22Rv1 (cell line): Measurements from ENCODE around the gene HSP90AB1.

ENCODE experiments used
- H3K27ac ChIP-seq: fragments of 450-650 bp; 2 replicates; pipeline ENCODE4 v1.5.1; 2017
- ZFX ChIP-seq: fragments of 450-650 bp; IDR thresholded peaks from 2 replicates; pipeline ENCODE4 v1.6.1; 2017; ENCODE audit warnings: antibody characterized with exemption, borderline replicate concordance
- TF ChIP-seq, protein P1 (sequence below): fragments of 450-650 bp; IDR thresholded peaks from 2 replicates; pipeline ENCODE4 v1.5.1; 2017; ENCODE audit warnings: mild to moderate bottlenecking

The HSP90AB1 gene

DNA sequence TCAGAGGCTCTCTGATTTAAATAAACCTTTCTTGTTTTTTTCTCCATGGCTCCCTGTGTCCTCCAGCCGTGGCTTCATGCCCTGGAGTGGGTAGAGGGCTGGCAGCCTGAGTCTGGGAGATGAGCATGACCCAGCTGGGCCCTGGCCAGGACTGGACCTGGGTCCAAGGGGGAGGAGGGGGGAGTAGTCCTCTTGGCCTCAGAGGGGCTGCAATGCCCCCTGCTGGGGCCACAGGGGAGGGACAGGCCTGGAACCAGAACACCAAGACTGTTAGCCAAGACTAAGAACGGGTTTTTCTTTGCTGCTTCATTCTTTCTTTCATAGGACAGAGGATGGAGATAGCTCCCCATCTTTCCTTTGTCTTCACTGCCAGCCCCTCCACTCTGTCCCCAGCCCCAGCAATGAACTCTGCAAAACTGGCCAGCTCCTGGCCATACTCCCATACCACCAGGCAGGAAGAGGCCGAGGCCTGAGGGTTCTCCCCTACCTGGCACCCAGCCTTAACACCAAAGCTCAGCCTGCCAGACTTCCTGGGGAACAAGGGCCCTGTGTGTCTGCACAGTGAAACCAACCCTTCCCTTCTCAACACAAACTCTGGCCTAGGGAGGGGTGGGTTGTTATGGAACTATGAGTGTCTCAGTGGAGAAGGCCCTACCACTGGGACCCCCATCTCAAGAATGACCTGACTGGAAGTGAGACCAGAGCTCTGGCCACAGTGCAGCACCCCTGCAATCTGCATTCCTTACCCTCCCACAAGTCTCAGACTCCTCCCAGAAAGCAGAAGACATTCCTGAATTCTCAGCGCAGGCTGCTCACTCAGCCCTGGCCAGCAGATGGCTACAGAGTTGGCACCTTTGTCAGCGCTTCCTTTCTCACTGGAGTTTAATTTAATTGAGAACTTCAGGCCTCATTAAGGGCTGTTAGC, 12.5 kb upstream of the HSP90AB1 start:
- H3K27ac ChIP-seq, result peak overlapping the region; percentile 5; the same call in 1 of the 2 replicates
- TF ChIP-seq, protein P1, sequence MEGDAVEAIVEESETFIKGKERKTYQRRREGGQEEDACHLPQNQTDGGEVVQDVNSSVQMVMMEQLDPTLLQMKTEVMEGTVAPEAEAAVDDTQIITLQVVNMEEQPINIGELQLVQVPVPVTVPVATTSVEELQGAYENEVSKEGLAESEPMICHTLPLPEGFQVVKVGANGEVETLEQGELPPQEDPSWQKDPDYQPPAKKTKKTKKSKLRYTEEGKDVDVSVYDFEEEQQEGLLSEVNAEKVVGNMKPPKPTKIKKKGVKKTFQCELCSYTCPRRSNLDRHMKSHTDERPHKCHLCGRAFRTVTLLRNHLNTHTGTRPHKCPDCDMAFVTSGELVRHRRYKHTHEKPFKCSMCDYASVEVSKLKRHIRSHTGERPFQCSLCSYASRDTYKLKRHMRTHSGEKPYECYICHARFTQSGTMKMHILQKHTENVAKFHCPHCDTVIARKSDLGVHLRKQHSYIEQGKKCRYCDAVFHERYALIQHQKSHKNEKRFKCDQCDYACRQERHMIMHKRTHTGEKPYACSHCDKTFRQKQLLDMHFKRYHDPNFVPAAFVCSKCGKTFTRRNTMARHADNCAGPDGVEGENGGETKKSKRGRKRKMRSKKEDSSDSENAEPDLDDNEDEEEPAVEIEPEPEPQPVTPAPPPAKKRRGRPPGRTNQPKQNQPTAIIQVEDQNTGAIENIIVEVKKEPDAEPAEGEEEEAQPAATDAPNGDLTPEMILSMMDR, result peak; percentile 71
- TF ChIP-seq ZFX, result no peak

DNA sequence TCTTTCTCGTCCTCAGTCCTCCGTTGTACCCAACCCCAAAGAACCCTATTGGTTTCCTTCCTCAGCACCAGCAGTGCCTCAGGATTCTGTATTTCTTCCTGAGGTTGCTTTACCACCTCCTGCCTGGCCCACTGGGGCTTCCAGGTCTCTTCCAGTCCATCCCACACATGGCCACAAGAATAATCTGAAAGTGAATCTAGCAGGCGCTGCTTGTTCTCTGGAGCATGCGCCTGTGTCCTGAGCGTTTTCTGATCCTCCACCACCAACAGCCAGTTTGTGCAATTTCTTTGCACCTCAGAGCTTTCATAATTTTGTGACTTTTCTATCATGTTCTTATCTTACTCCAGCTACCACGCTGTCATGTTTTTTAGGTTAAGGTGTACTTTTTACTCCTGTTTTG, 11.6 kb upstream of the HSP90AB1 start:
- TF ChIP-seq ZFX, result no peak
- TF ChIP-seq, protein P1, result no peak
- peak overlapping the region; percentile 73; the same call in 1 of the 2 replicates for H3K27ac ChIP-seq

DNA sequence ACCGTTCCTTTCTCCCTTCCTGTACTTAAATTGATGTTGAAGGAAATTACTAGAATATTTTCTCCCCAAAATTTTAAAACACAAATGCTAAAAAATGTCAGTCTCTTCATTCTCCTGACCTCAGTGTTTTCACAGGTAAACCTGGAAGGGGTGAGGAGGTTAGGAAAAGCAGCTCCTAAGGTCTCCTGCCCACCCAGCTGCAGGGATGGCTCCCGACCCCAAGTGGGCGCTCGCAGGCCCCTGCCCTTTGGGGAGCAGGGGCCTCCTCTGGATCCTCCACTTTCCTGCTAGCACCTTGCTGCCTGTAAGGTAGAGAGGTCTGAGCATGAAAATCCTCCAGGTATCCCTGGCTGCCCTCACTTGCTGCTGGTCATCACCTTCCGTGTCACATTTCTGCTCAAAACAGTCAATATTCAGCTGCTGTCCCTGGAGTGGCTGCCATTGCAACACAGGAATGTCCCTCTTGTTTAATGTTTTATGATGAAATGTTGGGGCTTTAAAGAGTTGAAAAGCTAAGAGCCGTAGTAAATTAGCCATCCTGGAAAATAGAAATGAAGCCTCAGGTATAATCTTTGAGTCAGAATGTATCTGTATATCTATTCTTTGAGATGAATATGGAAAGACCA, 10.9 kb upstream of the HSP90AB1 start:
- TF ChIP-seq, protein P1, result no peak
- TF ChIP-seq ZFX, result no peak
- H3K27ac ChIP-seq, result peak overlapping the region; percentile 73

DNA sequence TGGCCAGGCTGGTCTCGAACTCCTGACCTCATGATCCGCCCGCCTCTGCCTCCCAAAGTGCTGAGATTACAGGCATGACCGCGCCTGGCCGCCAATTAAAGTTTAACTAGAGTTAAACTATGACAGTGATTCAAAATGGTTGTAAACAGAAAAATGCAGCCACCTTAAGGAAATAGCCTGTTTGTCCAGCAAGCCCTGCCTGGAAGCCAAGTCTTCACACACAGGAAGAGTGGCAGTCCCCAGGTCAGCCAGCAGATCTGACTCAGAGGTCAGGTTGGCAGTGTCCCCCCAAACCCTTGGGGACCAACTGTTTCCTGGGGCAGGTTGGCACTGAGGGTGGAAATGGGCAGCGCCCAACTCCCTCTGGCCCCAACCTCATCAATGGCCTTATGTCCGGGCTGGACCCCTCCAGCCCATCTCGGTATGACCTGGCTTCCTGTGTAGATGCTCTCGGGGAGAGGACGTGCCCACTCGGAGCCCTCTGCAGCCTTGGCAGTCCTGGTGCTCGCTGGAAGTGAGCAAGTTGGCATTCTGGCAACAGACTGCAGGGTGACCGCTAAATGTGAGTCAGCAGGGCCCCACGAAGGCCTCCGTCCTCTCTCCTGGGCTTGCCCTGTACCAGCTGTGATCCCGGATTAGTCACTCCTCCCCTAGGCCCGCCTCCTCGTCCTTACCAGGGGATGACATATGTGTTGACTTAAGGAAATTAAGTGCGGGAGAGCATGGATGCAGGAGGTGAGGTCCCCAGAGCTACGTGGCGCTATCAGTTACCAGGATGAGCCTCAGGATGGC, 9.7 kb upstream of the HSP90AB1 start:
- TF ChIP-seq, protein P1, result no peak
- no peak for TF ChIP-seq ZFX
- peak overlapping the region; percentile 73 for H3K27ac ChIP-seq

DNA sequence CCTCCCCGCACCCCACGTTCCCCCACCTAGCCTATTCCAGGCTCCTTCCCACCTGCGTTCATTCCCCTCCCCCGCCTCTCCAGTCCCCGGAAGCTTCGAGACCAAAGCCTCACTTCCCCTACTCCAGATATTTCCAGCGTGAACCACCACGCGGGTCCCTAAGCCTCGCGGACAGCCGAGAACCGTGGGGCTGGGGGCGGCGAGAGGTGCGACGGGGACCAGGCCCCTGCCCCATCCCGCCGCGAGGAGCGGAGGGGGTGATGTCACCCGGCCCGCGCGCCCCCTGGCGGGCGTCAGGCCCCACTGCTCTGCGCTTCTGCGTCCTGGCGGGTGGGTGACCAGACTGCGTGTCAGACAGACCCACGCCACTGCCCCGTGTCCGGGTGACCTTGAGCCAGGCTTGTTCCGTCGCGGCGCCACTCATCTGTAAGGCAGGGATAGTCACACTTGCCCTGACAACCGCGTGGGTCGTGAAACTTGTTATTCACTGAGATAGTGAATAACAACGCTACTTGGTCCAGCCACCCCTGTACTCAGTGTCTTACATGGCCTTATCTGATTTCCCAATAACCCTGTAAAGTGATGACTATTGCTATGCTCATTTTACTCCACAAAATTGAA, 9.0 kb upstream of the HSP90AB1 start:
- peak overlapping the region; percentile 73 for H3K27ac ChIP-seq

DNA sequence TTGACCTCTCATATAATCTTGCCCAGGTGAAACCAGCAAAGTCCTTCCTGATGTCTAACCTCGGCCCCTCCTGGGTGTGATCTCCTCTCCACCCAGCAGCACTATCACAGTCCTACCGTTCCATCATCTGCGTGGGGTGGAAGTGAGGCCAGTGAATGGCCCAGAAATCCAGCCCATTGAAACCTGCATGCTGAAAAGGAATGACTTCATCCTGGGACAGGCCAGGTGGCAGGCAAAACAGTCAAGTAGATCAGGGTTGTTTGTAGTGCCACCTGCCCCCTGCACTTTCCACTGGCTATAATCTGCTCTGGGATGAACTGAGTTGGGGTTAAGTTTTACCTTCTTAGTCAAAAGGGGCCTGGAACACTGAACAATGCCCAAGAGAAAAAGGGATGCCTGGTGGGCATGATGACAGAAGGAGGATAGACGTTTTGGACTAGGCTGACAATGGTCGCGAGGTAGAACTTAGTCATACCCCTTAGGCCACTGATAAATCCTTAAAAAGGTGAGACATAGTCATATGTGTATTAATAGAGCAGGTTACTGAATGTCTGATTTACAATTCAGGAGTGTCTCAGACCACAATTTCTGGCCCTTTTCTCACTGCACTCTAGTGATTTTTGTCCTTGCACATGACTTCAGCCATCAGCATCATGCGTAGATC, 8.1 kb upstream of the HSP90AB1 start:
- peak overlapping the region; percentile 73; the same call in 1 of the 2 replicates for H3K27ac ChIP-seq

More for the DNA sequence above, 9.0 kb upstream of the HSP90AB1 start:
- TF ChIP-seq, protein P1, result peak; percentile 97
- TF ChIP-seq ZFX, result no peak

More for the DNA sequence above, 8.1 kb upstream of the HSP90AB1 start:
- TF ChIP-seq, protein P1, result no peak
- TF ChIP-seq ZFX, result no peak
